Measurements from ENCODE around the gene PTPRM.

PTPRM gene

DNA sequence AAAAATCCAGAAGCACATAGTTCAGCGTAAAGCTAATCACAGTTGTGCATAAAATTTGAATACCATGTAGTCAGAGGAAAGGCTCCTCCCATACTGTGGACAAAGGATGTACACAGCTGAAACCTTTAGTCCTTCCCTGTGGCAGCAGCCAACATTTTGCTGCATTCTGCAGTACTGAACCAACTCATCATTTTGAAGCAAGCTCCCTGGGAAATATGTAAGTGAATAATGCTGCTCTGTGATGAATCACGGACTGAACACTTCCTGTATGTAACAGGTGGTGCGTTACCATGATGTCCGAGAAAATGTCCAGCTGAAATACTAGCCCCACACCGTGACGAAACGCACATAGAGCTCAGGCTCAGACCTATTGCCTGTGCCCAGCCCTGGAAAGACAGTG is 621.1 kb downstream of the PTPRM start:
- Histone ChIP-seq H3K36me3 (ENCODE audit: insufficient read depth, low read length) (no peaks in the 10 kb centered on the region), H2AFZ (ENCODE audit: low read depth, low read length) (no peak overlapping the region), H3K27ac (ENCODE audit: low read length) (no peak overlapping the region), H3K79me2 (ENCODE audit: insufficient read depth, low read length) (no peaks in the 10 kb centered on the region), H3K9me3 (ENCODE audit: insufficient read depth, low read length, severe bottlenecking) (no peaks in the 10 kb centered on the region), H3K4me1 (ENCODE audit: insufficient read depth, low read length) (no peaks in the 10 kb centered on the region), H3K4me2 (ENCODE audit: insufficient read depth, low read length) (no peak overlapping the region), H3K4me3 (ENCODE audit: low read depth in 1 of 2, low read length in 2 of 2) (no peak overlapping the region), H4K20me1 (ENCODE audit: insufficient read depth, low read length) (no peaks in the 10 kb centered on the region), H3K9ac (ENCODE audit: low read depth, low read length) (no peak overlapping the region), H3K27me3 (ENCODE audit: insufficient read depth, low read length, poor library complexity) (no peaks in the 10 kb centered on the region)
- ATAC-seq (ENCODE audit: insufficient read depth, low read depth) (no peak), DNase-seq (no peak)
- TF ChIP-seq, protein P1, sequence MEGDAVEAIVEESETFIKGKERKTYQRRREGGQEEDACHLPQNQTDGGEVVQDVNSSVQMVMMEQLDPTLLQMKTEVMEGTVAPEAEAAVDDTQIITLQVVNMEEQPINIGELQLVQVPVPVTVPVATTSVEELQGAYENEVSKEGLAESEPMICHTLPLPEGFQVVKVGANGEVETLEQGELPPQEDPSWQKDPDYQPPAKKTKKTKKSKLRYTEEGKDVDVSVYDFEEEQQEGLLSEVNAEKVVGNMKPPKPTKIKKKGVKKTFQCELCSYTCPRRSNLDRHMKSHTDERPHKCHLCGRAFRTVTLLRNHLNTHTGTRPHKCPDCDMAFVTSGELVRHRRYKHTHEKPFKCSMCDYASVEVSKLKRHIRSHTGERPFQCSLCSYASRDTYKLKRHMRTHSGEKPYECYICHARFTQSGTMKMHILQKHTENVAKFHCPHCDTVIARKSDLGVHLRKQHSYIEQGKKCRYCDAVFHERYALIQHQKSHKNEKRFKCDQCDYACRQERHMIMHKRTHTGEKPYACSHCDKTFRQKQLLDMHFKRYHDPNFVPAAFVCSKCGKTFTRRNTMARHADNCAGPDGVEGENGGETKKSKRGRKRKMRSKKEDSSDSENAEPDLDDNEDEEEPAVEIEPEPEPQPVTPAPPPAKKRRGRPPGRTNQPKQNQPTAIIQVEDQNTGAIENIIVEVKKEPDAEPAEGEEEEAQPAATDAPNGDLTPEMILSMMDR (IDR thresholded peaks at IDR 0.05; ENCODE audit: borderline replicate concordance, extremely low read depth, low read length, poor library complexity, severe bottlenecking), result no peak
- TF ChIP-seq EZH2 (IDR thresholded peaks at IDR 0.05; ENCODE audit: borderline replicate concordance, low read depth, low read length, severe bottlenecking), result no peak

DNA sequence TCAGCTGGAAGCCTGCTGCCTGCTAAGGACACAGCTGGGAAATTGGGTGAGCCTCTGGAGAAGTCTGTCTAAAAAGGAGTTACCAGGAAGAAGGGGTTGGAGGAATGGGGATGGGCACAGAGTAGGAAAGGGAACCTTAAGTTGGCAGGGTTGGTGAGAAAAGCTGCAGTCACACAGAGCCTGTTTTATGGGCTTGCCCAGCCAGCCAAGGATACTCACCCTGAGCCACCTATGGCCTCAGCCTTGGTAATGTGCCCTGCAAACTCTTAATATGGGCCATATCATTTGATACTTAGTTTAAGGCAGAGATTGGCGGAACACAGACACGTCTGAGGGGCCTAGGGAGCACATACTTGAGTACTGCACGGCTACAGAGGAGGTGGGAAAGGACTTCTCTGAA is 623.9 kb downstream of the PTPRM start:
- no peak overlapping the region for H3K4me2 ChIP-seq (ENCODE audit: insufficient read depth, low read length)
- H3K9me3 ChIP-seq (ENCODE audit: insufficient read depth, low read length, severe bottlenecking), result no peaks in the 10 kb centered on the region
- H3K9ac ChIP-seq (ENCODE audit: low read depth, low read length), result no peak overlapping the region
- H3K4me1 ChIP-seq (ENCODE audit: insufficient read depth, low read length), result no peaks in the 10 kb centered on the region
- no peaks in the 10 kb centered on the region for H3K36me3 ChIP-seq (ENCODE audit: insufficient read depth, low read length)
- no peaks in the 10 kb centered on the region for H3K79me2 ChIP-seq (ENCODE audit: insufficient read depth, low read length)
- no peaks in the 10 kb centered on the region for H3K27me3 ChIP-seq (ENCODE audit: insufficient read depth, low read length, poor library complexity)
- no peak for DNase-seq
- H3K27ac ChIP-seq (ENCODE audit: low read length), result no peak overlapping the region
- no peak overlapping the region for H2AFZ ChIP-seq (ENCODE audit: low read depth, low read length)
- H3K4me3 ChIP-seq (ENCODE audit: low read depth in 1 of 2, low read length in 2 of 2), result no peak overlapping the region
- no peak for ATAC-seq (ENCODE audit: insufficient read depth, low read depth)
- no peak for TF ChIP-seq EZH2 (IDR thresholded peaks at IDR 0.05; ENCODE audit: borderline replicate concordance, low read depth, low read length, severe bottlenecking)
- TF ChIP-seq, protein P1 (IDR thresholded peaks at IDR 0.05; ENCODE audit: borderline replicate concordance, extremely low read depth, low read length, poor library complexity, severe bottlenecking), result no peak
- no peaks in the 10 kb centered on the region for H4K20me1 ChIP-seq (ENCODE audit: insufficient read depth, low read length)

DNA sequence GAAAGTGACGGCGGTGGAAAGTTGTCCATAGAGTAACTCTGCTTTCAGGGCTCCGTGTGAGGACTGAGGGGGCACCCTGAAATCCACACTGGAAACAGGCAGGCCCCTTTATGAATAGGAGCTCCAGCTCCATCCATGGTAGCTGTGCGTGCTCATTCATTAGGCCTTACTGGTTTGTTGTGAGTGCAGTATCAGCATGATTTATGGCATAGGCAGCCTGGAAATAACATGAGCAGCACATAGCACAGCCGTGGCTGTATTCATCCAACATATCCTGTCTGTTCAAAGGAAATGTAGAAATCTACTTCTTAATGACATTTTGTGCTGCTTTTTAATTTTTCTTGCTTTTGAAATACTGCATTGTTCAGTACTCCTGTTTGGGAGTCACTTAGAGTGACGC is 627.3 kb downstream of the PTPRM start:
- H3K9ac ChIP-seq (ENCODE audit: low read depth, low read length), result no peak overlapping the region
- H3K27me3 ChIP-seq (ENCODE audit: insufficient read depth, low read length, poor library complexity), result no peaks in the 10 kb centered on the region
- H3K4me2 ChIP-seq (ENCODE audit: insufficient read depth, low read length), result no peak overlapping the region
- no peak for TF ChIP-seq EZH2 (IDR thresholded peaks at IDR 0.05; ENCODE audit: borderline replicate concordance, low read depth, low read length, severe bottlenecking)
- TF ChIP-seq, protein P1 (IDR thresholded peaks at IDR 0.05; ENCODE audit: borderline replicate concordance, extremely low read depth, low read length, poor library complexity, severe bottlenecking), result no peak
- H3K36me3 ChIP-seq (ENCODE audit: insufficient read depth, low read length), result no peaks in the 10 kb centered on the region
- no peak for ATAC-seq (ENCODE audit: insufficient read depth, low read depth)
- no peak overlapping the region for H3K4me3 ChIP-seq (ENCODE audit: low read depth in 1 of 2, low read length in 2 of 2)
- no peak overlapping the region for H3K27ac ChIP-seq (ENCODE audit: low read length)
- H2AFZ ChIP-seq (ENCODE audit: low read depth, low read length), result no peak overlapping the region
- no peaks in the 10 kb centered on the region for H4K20me1 ChIP-seq (ENCODE audit: insufficient read depth, low read length)
- H3K79me2 ChIP-seq (ENCODE audit: insufficient read depth, low read length), result no peaks in the 10 kb centered on the region
- H3K9me3 ChIP-seq (ENCODE audit: insufficient read depth, low read length, severe bottlenecking), result no peaks in the 10 kb centered on the region
- no peak for DNase-seq
- no peaks in the 10 kb centered on the region for H3K4me1 ChIP-seq (ENCODE audit: insufficient read depth, low read length)

DNA sequence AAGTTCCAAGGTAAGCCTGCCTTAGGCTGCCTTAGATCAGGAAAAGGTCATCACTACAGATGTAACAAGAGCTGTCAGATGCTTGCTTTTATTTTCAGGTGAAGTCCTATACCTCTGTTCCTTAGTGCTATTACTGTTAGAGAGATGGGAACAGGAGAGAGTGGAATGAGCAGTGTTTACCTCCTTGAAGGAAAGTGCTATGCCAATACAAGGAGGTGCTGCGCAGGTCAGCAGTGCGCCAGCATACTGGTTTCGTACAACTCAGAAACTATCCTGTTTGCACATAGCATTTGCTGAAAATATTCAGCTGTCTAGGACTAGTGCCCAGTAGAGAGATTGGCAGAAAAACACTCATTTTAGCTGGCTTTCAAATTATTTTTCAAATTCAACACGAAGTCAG is 629.1 kb downstream of the PTPRM start:
- no peaks in the 10 kb centered on the region for H3K4me1 ChIP-seq (ENCODE audit: insufficient read depth, low read length)
- H2AFZ ChIP-seq (ENCODE audit: low read depth, low read length), result no peak overlapping the region
- no peak overlapping the region for H3K9ac ChIP-seq (ENCODE audit: low read depth, low read length)
- ATAC-seq (ENCODE audit: insufficient read depth, low read depth) (no peak), DNase-seq (no peak)
- H3K79me2 ChIP-seq (ENCODE audit: insufficient read depth, low read length), result no peaks in the 10 kb centered on the region
- no peaks in the 10 kb centered on the region for H3K36me3 ChIP-seq (ENCODE audit: insufficient read depth, low read length)
- H3K4me2 ChIP-seq (ENCODE audit: insufficient read depth, low read length), result no peak overlapping the region
- H3K9me3 ChIP-seq (ENCODE audit: insufficient read depth, low read length, severe bottlenecking), result no peaks in the 10 kb centered on the region
- H3K4me3 ChIP-seq (ENCODE audit: low read depth in 1 of 2, low read length in 2 of 2), result no peak overlapping the region
- H4K20me1 ChIP-seq (ENCODE audit: insufficient read depth, low read length), result no peaks in the 10 kb centered on the region
- H3K27me3 ChIP-seq (ENCODE audit: insufficient read depth, low read length, poor library complexity), result no peaks in the 10 kb centered on the region
- no peak overlapping the region for H3K27ac ChIP-seq (ENCODE audit: low read length)
- no peak for TF ChIP-seq EZH2 (IDR thresholded peaks at IDR 0.05; ENCODE audit: borderline replicate concordance, low read depth, low read length, severe bottlenecking)
- TF ChIP-seq, protein P1 (IDR thresholded peaks at IDR 0.05; ENCODE audit: borderline replicate concordance, extremely low read depth, low read length, poor library complexity, severe bottlenecking), result no peak

Measured in DND-41 (cell line).